GM21360 (cell line): ENCODE data around the gene STMP1.

ENCODE experiments used
- ATAC-seq: cut with Tn5 transposase; IDR thresholded peaks from one replicate; pipeline ENCODE4 v1.9.1; 2021; ENCODE audit warnings: mild to moderate bottlenecking, moderate library complexity; ENCODE audit not compliant: unreplicated experiment

Gene STMP1

GRCh38 chr7:135693558-135693957 lies 31.2 kb downstream of the STMP1 start:
- no peak for ATAC-seq

- no peak for ATAC-seq
Measured at GRCh38 chr7:135697276-135698049, 35.1 kb downstream of the STMP1 start.

- ATAC-seq, result no peak
Measured at GRCh38 chr7:135704074-135704473, 41.8 kb downstream of the STMP1 start.

GRCh38 chr7:135704698-135705097 lies 42.4 kb downstream of the STMP1 start:
- ATAC-seq, result no peak

- ATAC-seq, result no peak
Measured at GRCh38 chr7:135706038-135706742, 43.9 kb downstream of the STMP1 start.

GRCh38 chr7:135706858-135707569 lies 44.7 kb downstream of the STMP1 start:
- ATAC-seq, result no peak

GRCh38 chr7:135707570-135707966 lies 45.3 kb downstream of the STMP1 start:
- ATAC-seq, result no peak

GRCh38 chr7:135708041-135708440 lies 45.7 kb downstream of the STMP1 start:
- no peak for ATAC-seq

- no peak for ATAC-seq
Measured at GRCh38 chr7:135709508-135709907, 47.2 kb downstream of the STMP1 start.

GRCh38 chr7:135710417-135711138 lies 48.3 kb downstream of the STMP1 start:
- ATAC-seq, result no peak

GRCh38 chr7:135711139-135711469 lies 48.8 kb downstream of the STMP1 start:
- no peak for ATAC-seq

GRCh38 chr7:135712182-135712782 lies 50.0 kb downstream of the STMP1 start:
- no peak for ATAC-seq

GRCh38 chr7:135712796-135713195 lies 50.5 kb downstream of the STMP1 start:
- ATAC-seq, result no peak

GRCh38 chr7:135713836-135714470 lies 51.6 kb downstream of the STMP1 start:
- no peak for ATAC-seq

GRCh38 chr7:135714534-135715009 lies 52.3 kb downstream of the STMP1 start:
- no peak for ATAC-seq

GRCh38 chr7:135715055-135715522 lies 52.8 kb downstream of the STMP1 start:
- no peak for ATAC-seq

GRCh38 chr7:135715673-135716072 lies 53.4 kb downstream of the STMP1 start:
- ATAC-seq, result no peak

GRCh38 chr7:135716677-135717238 lies 54.4 kb downstream of the STMP1 start:
- ATAC-seq, result no peak

- no peak for ATAC-seq
Measured at GRCh38 chr7:135717693-135718092, 55.4 kb downstream of the STMP1 start.

GRCh38 chr7:135718219-135718618 lies 55.9 kb downstream of the STMP1 start:
- ATAC-seq, result no peak
